Endothelial cell of umbilical vein (primary cell): Measurements from ENCODE around the gene SRGAP1. TPM values are rescaled to one million over a fixed set of nuclear protein-coding genes. Genes with fewer than 3 reads are reported as not detected.

Experiments
- BruUV-seq: library from RNA; stranded (reverse); fragments of 400-500 nt; replicated peaks from 2 replicates; lab custom pipeline; 2021; lab: Mats Ljungman, UMichigan
- CTCF ChIA-PET: fragments of 300-600, 350-600 bp; sonication (Branson Sonifier 250); formaldehyde crosslinking; loops from one replicate; lab custom pipeline; 2021; ENCODE audit warnings: antibody characterized with exemption, inconsistent platforms; lab: Charles Lee
- POLR2A ChIA-PET: fragments of 300-600, 350-600 bp; sonication (Branson Sonifier 250); formaldehyde crosslinking; loops from one replicate; lab custom pipeline; 2021; ENCODE audit warnings: antibody characterized with exemption, inconsistent platforms; lab: Charles Lee
- DNase-seq: peaks from one replicate; pipeline ENCODE4 v3.0.0-alpha.2; 2011; ENCODE audit warnings: low read depth, low spot score
- FAIRE-seq: peaks from 2 replicates; lab custom pipeline; 2011; peaks lifted over from hg19 to GRCh38; lab: Jason Lieb, UNC
- H2AFZ ChIP-seq: 2 replicates; pipeline ENCODE4 v1.6.0; 2012; ENCODE audit warnings: low read depth, low read length, control low read depth, inconsistent platforms
- H3K27ac ChIP-seq: 2 replicates; pipeline ENCODE4 v1.5.1; 2011; ENCODE audit warnings: low read depth, mild to moderate bottlenecking, control low read depth, low read length, moderate library complexity; ENCODE audit not compliant: insufficient read depth
- H3K27me3 ChIP-seq, 2 experiments: 2 replicates each; pipeline versions ENCODE4 v1.6.0 to v1.6.1; 2011; ENCODE audit warnings: low read length in 2 of 2, mixed read lengths in 1 of 2; ENCODE audit not compliant: control insufficient read depth in 2 of 2, insufficient read depth in 2 of 2
- H3K36me3 ChIP-seq, 2 experiments: 2 replicates in 1 of 2; 3 replicates in 1 of 2; pipeline ENCODE4 v1.5.1; 2011; ENCODE audit warnings: low read length in 2 of 2, mild to moderate bottlenecking in 1 of 2, moderate library complexity in 1 of 2; ENCODE audit not compliant: control insufficient read depth in 2 of 2, insufficient read depth in 2 of 2; ENCODE audit errors: extremely low read depth in 1 of 2
- H3K4me1 ChIP-seq: 3 replicates; pipeline ENCODE4 v1.5.1; 2011; ENCODE audit warnings: mild to moderate bottlenecking, low read length; ENCODE audit not compliant: control insufficient read depth, insufficient read depth; ENCODE audit errors: extremely low read depth
- H3K4me2 ChIP-seq: 2 replicates; pipeline ENCODE4 v1.6.1; 2011; ENCODE audit warnings: low read length, control low read depth, mixed read lengths; ENCODE audit not compliant: insufficient read depth
- H3K4me3 ChIP-seq, 3 experiments: fragments of 200-600 bp in 1 of 3; sonication (generic), shearing (Covaris generic) in 1 of 3; replicated peaks in 1 of 3; 2 replicates each; pipeline ENCODE4 v1.5.1; 2011 to 2016; ENCODE audit warnings: control low read depth in 3 of 3, low read length in 3 of 3, mild to moderate bottlenecking in 2 of 3, inconsistent platforms in 1 of 3, low read depth in 1 of 3, moderate library complexity in 1 of 3; ENCODE audit not compliant: insufficient read depth in 1 of 3
- H3K79me2 ChIP-seq: 2 replicates; pipeline ENCODE4 v1.6.0; 2012; ENCODE audit warnings: low read length, inconsistent platforms; ENCODE audit not compliant: control insufficient read depth, insufficient read depth
- H3K9ac ChIP-seq: replicated peaks from 2 replicates; pipeline ENCODE3; 2011; ENCODE audit warnings: low read length, control low read depth; ENCODE audit not compliant: insufficient read depth; ENCODE audit errors: extremely low read depth
- H3K9me1 ChIP-seq: replicated peaks from 3 replicates; pipeline ENCODE4 v1.6.0; 2011; ENCODE audit warnings: mild to moderate bottlenecking, low read length; ENCODE audit not compliant: control insufficient read depth, insufficient read depth; ENCODE audit errors: extremely low read depth
- H3K9me3 ChIP-seq: replicated peaks from 2 replicates; pipeline ENCODE4 v1.5.1; 2012; ENCODE audit warnings: low read length, inconsistent platforms; ENCODE audit not compliant: control insufficient read depth, insufficient read depth
- H4K20me1 ChIP-seq: replicated peaks from 2 replicates; pipeline ENCODE3; 2011; ENCODE audit warnings: mild to moderate bottlenecking, low read length; ENCODE audit not compliant: control insufficient read depth, insufficient read depth; ENCODE audit errors: extremely low read depth
- CTCF ChIP-seq, 2 donors: IDR thresholded peaks; 1 replicate in 1 of 2; 2 replicates in 1 of 2; pipeline ENCODE4 v1.5.1; 2011; ENCODE audit warnings: low read length in 2 of 2, mild to moderate bottlenecking in 2 of 2, moderate library complexity in 2 of 2, control low read depth in 1 of 2, inconsistent platforms in 1 of 2, low read depth in 1 of 2; ENCODE audit not compliant: insufficient read depth in 1 of 2; ENCODE audit errors: extremely low read depth in 1 of 2
- EZH2 ChIP-seq: IDR thresholded peaks from 2 replicates; pipeline ENCODE4 v1.6.1; 2012; ENCODE audit warnings: borderline replicate concordance, low read depth, mild to moderate bottlenecking, moderate library complexity, low read length, inconsistent platforms; ENCODE audit not compliant: severe bottlenecking
- FOS ChIP-seq: IDR thresholded peaks from 2 replicates; pipeline ENCODE4 v1.6.1; 2011; ENCODE audit warnings: mild to moderate bottlenecking, low read length, moderate library complexity, borderline replicate concordance; ENCODE audit not compliant: insufficient read depth
- GATA2 ChIP-seq: IDR thresholded peaks from 2 replicates; pipeline ENCODE4 v1.7.0; 2011; ENCODE audit warnings: low read depth, mild to moderate bottlenecking, moderate library complexity, mixed read lengths, low read length; ENCODE audit not compliant: insufficient read length, insufficient read depth
- JUN ChIP-seq: IDR thresholded peaks from 2 replicates; pipeline ENCODE4 v1.6.1; 2011; ENCODE audit warnings: borderline replicate concordance, low read depth; ENCODE audit not compliant: insufficient read length, insufficient read depth
- MAX ChIP-seq: IDR thresholded peaks from 2 replicates; pipeline ENCODE4 v1.6.1; 2011; ENCODE audit not compliant: insufficient read depth, insufficient read length
- MYC ChIP-seq: IDR thresholded peaks from one replicate; pipeline ENCODE4 v1.6.1; 2011; ENCODE audit warnings: mild to moderate bottlenecking, low read depth, low read length
- POLR2A ChIP-seq: IDR thresholded peaks from 2 replicates; pipeline ENCODE4 v1.6.1; 2012; ENCODE audit warnings: low read depth, mild to moderate bottlenecking, control low read depth, low read length
- POLR2AphosphoS5 ChIP-seq: IDR thresholded peaks from 2 replicates; pipeline ENCODE4 v1.6.1; 2012; ENCODE audit warnings: low read depth, mild to moderate bottlenecking, control low read depth, low read length, moderate library complexity; ENCODE audit not compliant: insufficient read depth
- dilution Hi-C: fragments of 300-500 bp; cut with MboI; formaldehyde crosslinking; loops from one replicate; pipeline ENCODE4 v1.15.0; 2019; ENCODE audit warnings: low sequenced_read_pairs; ENCODE audit not compliant: extremely low pct_ligation_motif_present
- intact Hi-C: fragments of 100-400 bp; cut with micrococcal nuclease; formaldehyde crosslinking; loops from one replicate; pipeline ENCODE4 v1.10.0; 2022
- polyA plus RNA-seq, 4 experiments: library from polyadenylated mRNA; depleted of rRNA in 3 of 4; stranded (reverse) in 3 of 4; unstranded in 1 of 4; fragments of >200 nt; gene quantifications; 2 replicates each; pipeline versions ENCODE4 v1.2.1 to v1.2.3, GENCODE V29; 2011 to 2012; ENCODE audit warnings: missing spikeins in 1 of 4
- total RNA-seq: library from RNA; stranded (reverse); gene quantifications from 2 replicates; pipeline ENCODE4 v1.2.3, GENCODE V29; 2021

The SRGAP1 gene
- total and polyA plus RNA-seq, 2 donors (not counting 3 experiments of a cell fraction or from before 2014, with no cell fraction given) = 4.9 to 16.3 TPM

GRCh38 chr12:63815482-63815852 lies 29.0 kb upstream of the SRGAP1 start:
- dilution Hi-C loops = no loop called here
- Histone ChIP-seq H3K9me3 (no peaks in the 10 kb centered on the region), H3K9ac (no peak overlapping the region), H3K27ac (no peak overlapping the region), H3K4me1 (no peaks in the 10 kb centered on the region), H4K20me1 (no peaks in the 10 kb centered on the region), H3K4me2 (no peak overlapping the region), H3K79me2 (no peaks in the 10 kb centered on the region), H3K36me3 (no peaks in the 10 kb centered on the region), H3K9me1 (no peaks in the 10 kb centered on the region), H2AFZ (no peak overlapping the region), H3K27me3 (no peaks in the 10 kb centered on the region), H3K4me3 (no peak overlapping the region)
- ChIA-PET POLR2A (no interaction called here), CTCF (interaction anchor here (1.0 kb wide), 1 partner anchor 24 kb away, joined by 3 read pairs; no protein-coding TSS in a partner anchor)
- intact Hi-C loops = no loop called here
- FAIRE-seq (no peak), DNase-seq (no peak)
- TF ChIP-seq POLR2AphosphoS5 (no peak), MYC (no peak), FOS (no peak), POLR2A (no peak), GATA2 (no peak), EZH2 (no peak)
- BruUV-seq = no TSS peak

GRCh38 chr12:63816031-63816430 lies 28.5 kb upstream of the SRGAP1 start:
- ChIA-PET CTCF (no interaction called here), POLR2A (no interaction called here)
- FAIRE-seq (no peak), DNase-seq (no peak)
- TF ChIP-seq CTCF (IDR thresholded peaks at IDR 0.05; ENCODE audit: extremely low read depth in 1 of 2, insufficient read depth in 1 of 2, low read depth in 1 of 2, low read length in 2 of 2) (no peak), FOS (no peak), EZH2 (no peak), POLR2A (no peak), JUN (no peak), POLR2AphosphoS5 (no peak), MYC (no peak), MAX (no peak), GATA2 (no peak)
- Histone ChIP-seq H3K4me3 (no peak overlapping the region), H3K9me3 (no peaks in the 10 kb centered on the region), H3K79me2 (no peaks in the 10 kb centered on the region), H3K36me3 (no peaks in the 10 kb centered on the region), H3K27ac (no peak overlapping the region), H3K4me2 (no peak overlapping the region), H3K4me1 (no peaks in the 10 kb centered on the region), H3K9me1 (no peaks in the 10 kb centered on the region), H4K20me1 (no peaks in the 10 kb centered on the region), H3K27me3 (no peaks in the 10 kb centered on the region), H3K9ac (no peak overlapping the region), H2AFZ (no peak overlapping the region)
- dilution Hi-C loops (no loop called here), intact Hi-C loops (no loop called here)
- no TSS peak for BruUV-seq
